ENCODE data around the gene NAV1. TPM values are rescaled to one million over a fixed set of nuclear protein-coding genes. Genes with fewer than 3 reads are reported as not detected.

NAV1 gene
- total and polyA plus RNA-seq, 9 of the 15 experiments (the other 6 are each of a cell fraction or from before 2014, with no cell fraction given), result 0.91 to 16.8 (median 3.2) TPM

GRCh38 chr1:201561601-201562000 lies 22.7 kb downstream of the NAV1 start:
- BruUV-seq (replicated peaks), result no TSS peak
- ChIA-PET POLR2A (interaction anchor here (0.6 to 1.8 kb wide), 6 partner anchors 10 to 293 kb away, joined by 3 to 6 read pairs (median 3); no protein-coding TSS in a partner anchor), CTCF (ENCODE audit: low intra/inter-chr PET ratio) (interaction anchor here (6.1 kb wide), 1 partner anchor 144 kb away, joined by 138 read pairs; no protein-coding TSS in a partner anchor)
- H2AFZ ChIP-seq (ENCODE audit: low read depth, low read length), result peak overlapping the region; percentile 43; the same call in 1 of the 2 replicates
- no peaks in the 10 kb centered on the region for H3K9me1 ChIP-seq (ENCODE audit: control insufficient read depth, insufficient read depth, low read length)
- H3K79me2 ChIP-seq (ENCODE audit: control insufficient read depth, insufficient read depth, low read length), result no peaks in the 10 kb centered on the region
- H3K9ac ChIP-seq (ENCODE audit: insufficient read depth in 1 of 2, low read depth in 2 of 2, low read length in 2 of 2), result no peak overlapping the region
- intact Hi-C loops (cut with micrococcal nuclease) (no loop called here), in situ Hi-C loops (cut with MboI) (loop anchor here (5.0 kb wide), 1 partner anchor 146 kb away; no protein-coding TSS in a partner anchor)
- no peak for DNase-seq (ENCODE audit: extremely low read depth in 1 of 4, low spot score in 3 of 4)
- H4K20me1 ChIP-seq (replicated peaks; ENCODE audit: control insufficient read depth, insufficient read depth, low read length), result no peaks in the 10 kb centered on the region
- no peaks in the 10 kb centered on the region for H3K27me3 ChIP-seq (ENCODE audit: control insufficient read depth in 2 of 2, insufficient read depth in 2 of 2, low read length in 2 of 2)
- no peak overlapping the region for H3K27ac ChIP-seq (ENCODE audit: extremely low read depth, low read depth, low read length)
- FAIRE-seq, result no peak
- H3K9me3 ChIP-seq (replicated peaks; ENCODE audit: control insufficient read depth, insufficient read depth, low read depth, low read length), result no peaks in the 10 kb centered on the region
- no peaks in the 10 kb centered on the region for H3K36me3 ChIP-seq (ENCODE audit: control insufficient read depth, insufficient read depth, low read length)
- ATAC-seq, result no peak
- H3K4me1 ChIP-seq (replicated peaks in 1 of 2; ENCODE audit: control insufficient read depth in 2 of 2, insufficient read depth in 2 of 2, low read length in 2 of 2), result peaks cover 22 to 25% of the 10 kb centered on the region in 2 experiments
- TF ChIP-seq LCOR (CRISPR knock-in tag; IDR thresholded peaks at IDR 0.05), result no peak
- 0 out of 2 replicates have a peak, but pooled peaks have one; percentile 20 for TF ChIP-seq HEY1 (CRISPR knock-in tag; IDR thresholded peaks at IDR 0.05; ENCODE audit: borderline replicate concordance)
- no peak overlapping the region for H3K4me3 ChIP-seq
- H3K4me2 ChIP-seq (ENCODE audit: insufficient read depth, low read length), result no peak overlapping the region

- in situ Hi-C loops (cut with MboI), result loop anchor here (5.0 kb wide), 1 partner anchor 145 kb away; no protein-coding TSS in a partner anchor
- peak overlapping the region in 1 of 2 experiments; percentile 42; a peak in 1 of 4 replicates for H3K9ac ChIP-seq (ENCODE audit: insufficient read depth in 1 of 2, low read depth in 2 of 2, low read length in 2 of 2)
Measured at GRCh38 chr1:201562257-201562656, 23.3 kb downstream of the NAV1 start.

More at GRCh38 chr1:201562257-201562656, 23.3 kb downstream of the NAV1 start:
- no peaks in the 10 kb centered on the region for H4K20me1 ChIP-seq (replicated peaks; ENCODE audit: control insufficient read depth, insufficient read depth, low read length)
- no peak overlapping the region for H3K27ac ChIP-seq (ENCODE audit: extremely low read depth, low read depth, low read length)
- DNase-seq (ENCODE audit: extremely low read depth in 1 of 4, low spot score in 3 of 4) (no peak), ATAC-seq (no peak), FAIRE-seq (no peak)
- peak overlapping the region; percentile 44; the same call in 1 of the 2 replicates for H2AFZ ChIP-seq (ENCODE audit: low read depth, low read length)
- TF ChIP-seq ZEB2 (IDR thresholded peaks at IDR 0.05), result no peak
- no peak for TF ChIP-seq NCOA1 (IDR thresholded peaks at IDR 0.05; ENCODE audit: low read depth)
- peak; percentile 37 for TF ChIP-seq FOSL1 (tag; conservative IDR thresholded peaks at IDR 0.05)
- H3K79me2 ChIP-seq (ENCODE audit: control insufficient read depth, insufficient read depth, low read length), result no peaks in the 10 kb centered on the region
- 77% methylated on average over 4 of the region's 4 CpGs for WGBS (ENCODE audit: insufficient coverage, low coverage, missing lambda C conversion rate)
- intact Hi-C loops (cut with micrococcal nuclease), result no loop called here
- CTCF ChIA-PET (ENCODE audit: low intra/inter-chr PET ratio), result interaction anchor here (0.6 to 6.1 kb wide), 2 partner anchors 143 to 504 kb away, joined by 3 to 138 read pairs; no protein-coding TSS in a partner anchor
- H3K4me2 ChIP-seq (ENCODE audit: insufficient read depth, low read length), result no peak overlapping the region
- H3K9me1 ChIP-seq (ENCODE audit: control insufficient read depth, insufficient read depth, low read length), result no peaks in the 10 kb centered on the region
- H3K27me3 ChIP-seq (ENCODE audit: control insufficient read depth in 2 of 2, insufficient read depth in 2 of 2, low read length in 2 of 2), result no peaks in the 10 kb centered on the region
- H3K4me1 ChIP-seq (replicated peaks in 1 of 2; ENCODE audit: control insufficient read depth in 2 of 2, insufficient read depth in 2 of 2, low read length in 2 of 2), result peaks cover 29% of the 10 kb centered on the region in 2 experiments
- no peaks in the 10 kb centered on the region for H3K36me3 ChIP-seq (ENCODE audit: control insufficient read depth, insufficient read depth, low read length)
- H3K9me3 ChIP-seq (replicated peaks; ENCODE audit: control insufficient read depth, insufficient read depth, low read depth, low read length), result no peaks in the 10 kb centered on the region
- POLR2A ChIA-PET, result interaction anchor here (0.8 to 1.8 kb wide), 5 partner anchors 16 to 292 kb away, joined by 3 to 6 read pairs (median 3); no protein-coding TSS in a partner anchor
- H3K4me3 ChIP-seq, result no peak overlapping the region
- BruUV-seq (replicated peaks), result no TSS peak

All from K562 (cell line).